HL-60 (cell line): ENCODE data around the gene ZNF341.

Experiments used
- CTCF ChIP-seq: IDR thresholded peaks from one replicate; pipeline ENCODE4 v1.5.1; 2011; ENCODE audit warnings: low read length, control low read depth, inconsistent platforms; ENCODE audit not compliant: insufficient read depth
- POLR2AphosphoS5 ChIP-seq: IDR thresholded peaks from 2 replicates; pipeline ENCODE4 v1.6.1; 2012; ENCODE audit warnings: low read depth
- REST ChIP-seq: IDR thresholded peaks from 2 replicates; pipeline ENCODE4 v1.6.1; 2012; ENCODE audit warnings: low read depth; ENCODE audit not compliant: insufficient replicate concordance

GRCh38 chr20:33710681-33711445 lies 20.9 kb upstream of the ZNF341 start:
- TF ChIP-seq CTCF (no peak), POLR2AphosphoS5 (no peak), REST (no peak)
